T follicular helper cell (primary cell): Measurements from ENCODE around the gene HNRNPDL.
A peak's percentile ranks its signal among the peaks of the same experiment; 100 is the strongest.
"Not testable (repeated sequence)": the region's sequence is repeated elsewhere in the genome, so short reads cannot be mapped to it uniquely, and the experiment has no call there.

Source experiments
- DNase-seq: peaks from one replicate; pipeline ENCODE4 v3.0.0-alpha.2; 2020; ENCODE audit warnings: low read depth

The HNRNPDL gene

GRCh38 chr4:82386312-82386711 lies 44.0 kb downstream of the HNRNPDL start:
- not testable (repeated sequence) for DNase-seq

- DNase-seq, result no peak
These were observed 47.5 kb downstream of the HNRNPDL start for GRCh38 chr4:82382751-82383150.

GRCh38 chr4:82381661-82382296 lies 48.5 kb downstream of the HNRNPDL start:
- no peak for DNase-seq

- no peak for DNase-seq
These were observed 49.0 kb downstream of the HNRNPDL start for GRCh38 chr4:82381235-82381634.

- DNase-seq, result no peak
These were observed 49.4 kb downstream of the HNRNPDL start for GRCh38 chr4:82380831-82381230.

- no peak for DNase-seq
These were observed 49.9 kb downstream of the HNRNPDL start for GRCh38 chr4:82380344-82380743.

- no peak for DNase-seq
These were observed 54.2 kb downstream of the HNRNPDL start for GRCh38 chr4:82376109-82376508.

- peak; percentile 85 for DNase-seq
These were observed 56.2 kb downstream of the HNRNPDL start, which contains the start of gene HNRNPD for GRCh38 chr4:82373816-82374625. TSS of gene HNRNPD (minus strand) at chr4:82373991. CDS start at chr4:82373678, 313 bp downstream.

- DNase-seq, result no peak
These were observed 56.8 kb downstream of the HNRNPDL start for GRCh38 chr4:82373486-82373815.
